Spleen (tissue), 11 donors: ENCODE data around the gene CAMTA1. TPM values are rescaled to one million over a fixed set of nuclear protein-coding genes. Genes with fewer than 3 reads are reported as not detected.

ENCODE experiments used
- DNase-seq: peaks from one replicate; pipeline ENCODE4 v3.0.0-alpha.2; 2020
- H3K27ac ChIP-seq, 8 donors: fragments of 200-600 bp; sonication (generic) in 7 of 8; 1 replicate in 4 of 8; 2 replicates in 4 of 8; pipeline versions ENCODE4 v1.5.0 to v1.8.0; 2016 to 2021; ENCODE audit warnings: inconsistent platforms in 4 of 8, mild to moderate bottlenecking in 4 of 8, moderate library complexity in 1 of 8
- H3K27me3 ChIP-seq, 7 donors: fragments of 200-600 bp; sonication (generic) in 6 of 7; replicated peaks in 1 of 7; 1 replicate in 4 of 7; 2 replicates in 3 of 7; pipeline versions ENCODE4 v1.5.0 to v1.8.0; 2016 to 2021; ENCODE audit warnings: inconsistent platforms in 3 of 7, mild to moderate bottlenecking in 1 of 7
- H3K36me3 ChIP-seq, 6 donors: fragments of 200-600 bp; sonication (generic) in 5 of 6; 1 replicate in 4 of 6; 2 replicates in 2 of 6; pipeline versions ENCODE4 v1.5.0 to v1.8.0; 2016 to 2021; ENCODE audit warnings: inconsistent platforms in 2 of 6
- H3K4me1 ChIP-seq, 6 donors: fragments of 200-600 bp; sonication (generic) in 5 of 6; 1 replicate in 3 of 6; 2 replicates in 3 of 6; pipeline versions ENCODE4 v1.5.0 to v1.8.0; 2016 to 2021; ENCODE audit warnings: inconsistent platforms in 3 of 6
- H3K4me3 ChIP-seq, 8 donors: fragments of 200-600 bp; sonication (generic) in 7 of 8; 1 replicate in 4 of 8; 2 replicates in 4 of 8; pipeline versions ENCODE4 v1.5.0 to v1.8.0; 2016 to 2021; ENCODE audit warnings: inconsistent platforms in 4 of 8, mild to moderate bottlenecking in 4 of 8, moderate library complexity in 2 of 8
- H3K9me3 ChIP-seq, 8 donors: fragments of 200-600 bp; sonication (generic) in 7 of 8; 1 replicate in 4 of 8; 2 replicates in 4 of 8; pipeline versions ENCODE4 v1.5.0 to v1.8.0; 2016 to 2021; ENCODE audit warnings: inconsistent platforms in 4 of 8
- CTCF ChIP-seq, 11 experiments: fragments of 200-600 bp in 7 of 11; fragments of 450-650 bp in 4 of 11; sonication (generic) in 4 of 11; IDR thresholded peaks in 8 of 11; conservative IDR thresholded peaks in 3 of 11; 1 replicate in 7 of 11; 2 replicates in 4 of 11; pipeline versions ENCODE4 v1.4.0 to v1.8.0; 2016 to 2021; ENCODE audit warnings: antibody characterized with exemption in 11 of 11, inconsistent platforms in 4 of 11, mild to moderate bottlenecking in 1 of 11
- POLR2A ChIP-seq, 3 donors: fragments of 450-650 bp; IDR thresholded peaks; one replicate each; pipeline ENCODE4 v1.5.1; 2017; ENCODE audit warnings: antibody characterized with exemption in 3 of 3, mild to moderate bottlenecking in 1 of 3
- POLR2AphosphoS5 ChIP-seq, 3 donors: sonication (generic); formaldehyde crosslinking; IDR thresholded peaks; one replicate each; pipeline ENCODE4 v1.5.1; 2017; ENCODE audit warnings: antibody characterized with exemption in 3 of 3
- WGBS, 5 donors: extraction: QIAGEN DNeasy Blood & Tissue Kit in 3 of 5; methylation state at CpG; one replicate each; pipeline versions ENCODE4 v1.1.5 to v1.1.7; 2013 to 2018; 5-methylcytosine and 5-hydroxymethylcytosine counted together
- intact Hi-C: fragments of 100-400 bp; cut with DNase I; formaldehyde crosslinking; loops from one replicate; pipeline ENCODE4 v1.15.0; 2023; ENCODE audit warnings: low total_unique reads
- polyA plus RNA-seq, 3 donors: library from polyadenylated mRNA; stranded (reverse); fragments of 200-250 nt; gene quantifications; one replicate each; pipeline ENCODE4 v1.2.1, GENCODE V29; 2013
- total RNA-seq, 7 donors: library from RNA; depleted of rRNA in 3 of 7; stranded (reverse); fragments of >200 nt in 3 of 7; fragmentation: NEBNext Ultra II Directional in 4 of 7; extraction: Animal tissue kit (Norgen Biotek cat#: 25700) in 4 of 7; gene quantifications; one replicate each; pipeline versions ENCODE4 v1.1.0 to v1.2.1, GENCODE V29; 2016 to 2021
- donor health status: healthy with polysubstance abuse.
- donor health status: DM: no; HTN: no; CAD: no; lungs with moderate emphysema.
- donor health status: DM: no; HTN: no; CAD: no.
- donor health status: Bipolar disorder and iron deficiency.
- donor health status: healthy.
- donor health status: DM: no; HTN: no; CAD: no.
- donor health status: DM: yes; HTN: yes; CAD: no.

CAMTA1 gene
- total and polyA plus RNA-seq, 10 donors, result 53.0 to 106 (median 77.3) TPM

GRCh38 chr1:7526196-7526866, 741.1 kb downstream of the CAMTA1 start:
- WGBS, 5 donors, result 88 to 90% (median 89%) methylated on average over 10 of the region's 10 CpGs
- Histone ChIP-seq H3K36me3 (no peaks in the 10 kb centered on the region), H3K27me3 (no peaks in the 10 kb centered on the region), H3K9me3 (no peaks in the 10 kb centered on the region), H3K4me3 (no peak overlapping the region), H3K4me1 (no peaks in the 10 kb centered on the region), H3K27ac (no peak overlapping the region)
- peak; percentile 43 for DNase-seq
- TF ChIP-seq POLR2A (IDR thresholded peaks at IDR 0.05) (no peak), POLR2AphosphoS5 (IDR thresholded peaks at IDR 0.05) (no peak), CTCF (IDR thresholded peaks at IDR 0.05 in 8 of 11, conservative IDR thresholded peaks at IDR 0.05 in 3 of 11) (no peak)
- intact Hi-C loops, result no loop called here

- Histone ChIP-seq H3K27ac (no peak overlapping the region), H3K4me1 (no peaks in the 10 kb centered on the region), H3K36me3 (no peaks in the 10 kb centered on the region), H3K27me3 (no peaks in the 10 kb centered on the region), H3K9me3 (no peaks in the 10 kb centered on the region), H3K4me3 (no peak overlapping the region)
- intact Hi-C loops, result no loop called here
- WGBS, 5 donors, result 85 to 94% (median 86%) methylated on average over 8 to 12 of the region's 12 CpGs
- peak; percentile 51 for DNase-seq
- no peak for TF ChIP-seq POLR2A (IDR thresholded peaks at IDR 0.05)
- TF ChIP-seq CTCF (IDR thresholded peaks at IDR 0.05 in 8 of 11, conservative IDR thresholded peaks at IDR 0.05 in 3 of 11), result no peak
- no peak for TF ChIP-seq POLR2AphosphoS5 (IDR thresholded peaks at IDR 0.05)
Observed at GRCh38 chr1:7526867-7527732, 741.8 kb downstream of the CAMTA1 start.

- Histone ChIP-seq H3K4me1 (no peaks in the 10 kb centered on the region), H3K36me3 (no peaks in the 10 kb centered on the region), H3K27ac (no peak overlapping the region), H3K4me3 (no peak overlapping the region), H3K9me3 (no peaks in the 10 kb centered on the region), H3K27me3 (peaks cover 0 to under 1% (median 0%) of the 10 kb centered on the region in 7 donors)
- peak; percentile 51 for DNase-seq
- 88 to 98% (median 90%) methylated on average over 7 of the region's 7 CpGs for WGBS, 5 donors
- no peak for TF ChIP-seq CTCF (IDR thresholded peaks at IDR 0.05 in 8 of 11, conservative IDR thresholded peaks at IDR 0.05 in 3 of 11)
- no peak for TF ChIP-seq POLR2A (IDR thresholded peaks at IDR 0.05)
- TF ChIP-seq POLR2AphosphoS5 (IDR thresholded peaks at IDR 0.05), result no peak
- intact Hi-C loops, result no loop called here
Observed at GRCh38 chr1:7527733-7528045, 742.4 kb downstream of the CAMTA1 start.
